Common myeloid progenitor, CD34-positive (primary cell): ENCODE measurements around the gene RCOR1.

ENCODE experiments used
- CTCF ChIA-PET: fragments of 350-600 bp; sonication (Branson Sonifier 250); formaldehyde crosslinking; loops from one replicate; lab custom pipeline; 2021; ENCODE audit warnings: antibody characterized with exemption; lab: Charles Lee
- POLR2A ChIA-PET: fragments of 350-600 bp; sonication (Branson Sonifier 250); formaldehyde crosslinking; loops from one replicate; lab custom pipeline; 2021; ENCODE audit warnings: antibody characterized with exemption; lab: Charles Lee
- DNase-seq, 3 donors: peaks; one replicate each; pipeline versions ENCODE4 v3.0.0 to v3.0.0-alpha.2; 2013
- H3K27ac ChIP-seq, 2 experiments: 1 replicate in 1 of 2; 2 replicates in 1 of 2; pipeline ENCODE4 v1.7.0; 2013; ENCODE audit warnings: inconsistent platforms in 2 of 2, low read length in 2 of 2, mild to moderate bottlenecking in 2 of 2, low read depth in 1 of 2, moderate library complexity in 1 of 2; ENCODE audit not compliant: severe bottlenecking in 2 of 2, insufficient read depth in 1 of 2, poor library complexity in 1 of 2
- H3K27me3 ChIP-seq, 5 experiments: replicated peaks in 2 of 5; 1 replicate in 3 of 5; 2 replicates in 2 of 5; pipeline versions ENCODE4 v1.6.1 to v1.7.0; 2013; ENCODE audit warnings: low read length in 4 of 5, mild to moderate bottlenecking in 2 of 5, moderate library complexity in 2 of 5, inconsistent platforms in 1 of 5; ENCODE audit not compliant: insufficient read depth in 5 of 5, control insufficient read depth in 4 of 5
- H3K36me3 ChIP-seq, 4 experiments: 1 replicate in 2 of 4; 2 replicates in 2 of 4; pipeline versions ENCODE4 v1.6.1 to v1.7.0; 2013; ENCODE audit warnings: low read length in 3 of 4, control low read depth in 1 of 4, mild to moderate bottlenecking in 1 of 4; ENCODE audit not compliant: control insufficient read depth in 4 of 4, insufficient read depth in 4 of 4
- H3K4me1 ChIP-seq, 4 experiments: 1 replicate in 3 of 4; 2 replicates in 1 of 4; pipeline versions ENCODE4 v1.6.1 to v1.7.1; 2013; ENCODE audit warnings: low read length in 3 of 4, mild to moderate bottlenecking in 3 of 4, control low read depth in 1 of 4, inconsistent platforms in 1 of 4, moderate library complexity in 1 of 4; ENCODE audit not compliant: control insufficient read depth in 4 of 4, insufficient read depth in 4 of 4; ENCODE audit errors: control extremely low read depth in 1 of 4
- H3K4me3 ChIP-seq, 7 experiments: 1 replicate in 4 of 7; 2 replicates in 3 of 7; pipeline versions ENCODE4 v1.5.1 to v1.7.0; 2013; ENCODE audit warnings: mild to moderate bottlenecking in 7 of 7, low read length in 6 of 7, moderate library complexity in 6 of 7, inconsistent platforms in 2 of 7, low read depth in 2 of 7, control low read depth in 1 of 7; ENCODE audit not compliant: insufficient read depth in 4 of 7, control insufficient read depth in 1 of 7; ENCODE audit errors: extremely low read depth in 1 of 7
- H3K9me3 ChIP-seq, 5 experiments: 1 replicate in 4 of 5; 2 replicates in 1 of 5; pipeline versions ENCODE4 v1.6.1 to v1.7.1; 2013; ENCODE audit warnings: low read length in 4 of 5, mild to moderate bottlenecking in 2 of 5, inconsistent platforms in 1 of 5, low read depth in 1 of 5, moderate library complexity in 1 of 5; ENCODE audit not compliant: control insufficient read depth in 4 of 5, insufficient read depth in 2 of 5; ENCODE audit errors: control extremely low read depth in 1 of 5
- WGBS: methylation state at CpG from one replicate; pipeline ENCODE4 v1.1.5; 2013; ENCODE audit not compliant: insufficient coverage; 5-methylcytosine and 5-hydroxymethylcytosine counted together

RCOR1 gene

GRCh38 chr14:102768223-102769048 is 176.0 kb downstream of the RCOR1 start:
- WGBS, result 63% methylated on average over 9 of the region's 19 CpGs
- no peaks in the 10 kb centered on the region for H3K9me3 ChIP-seq
- CTCF ChIA-PET, result interaction anchor here (0.6 to 0.8 kb wide), 2 partner anchors 27 to 74 kb away, joined by 3 read pairs; no protein-coding TSS in a partner anchor
- H3K27ac ChIP-seq, result no peak overlapping the region
- H3K4me1 ChIP-seq, result peaks cover 0 to 14% (median 9%) of the 10 kb centered on the region in 4 experiments
- no peaks in the 10 kb centered on the region for H3K36me3 ChIP-seq
- no peaks in the 10 kb centered on the region for H3K27me3 ChIP-seq
- no peak overlapping the region for H3K4me3 ChIP-seq
- peak; percentile 66 to 92 (median 91) for DNase-seq
- POLR2A ChIA-PET, result interaction anchor here (0.6 kb wide), 1 partner anchor 793 kb away, joined by 3 read pairs; no protein-coding TSS in a partner anchor

- DNase-seq, result no peak
- Histone ChIP-seq H3K27me3 (no peaks in the 10 kb centered on the region), H3K4me3 (no peak overlapping the region), H3K4me1 (peaks cover 0 to 14% (median 9%) of the 10 kb centered on the region in 4 experiments), H3K36me3 (no peaks in the 10 kb centered on the region), H3K27ac (no peak overlapping the region), H3K9me3 (no peaks in the 10 kb centered on the region)
- CTCF ChIA-PET, result interaction anchor here (0.6 to 1.3 kb wide), 3 partner anchors 27 to 75 kb away, joined by 3 read pairs; no protein-coding TSS in a partner anchor
- whole genome bisulfite sequencing, result 93% methylated on average over 3 of the region's 4 CpGs
- POLR2A ChIA-PET, result no interaction called here
These were observed 176.5 kb downstream of the RCOR1 start for GRCh38 chr14:102769049-102769327.

- Histone ChIP-seq H3K9me3 (no peaks in the 10 kb centered on the region), H3K27me3 (no peaks in the 10 kb centered on the region), H3K4me1 (peaks cover 0 to 19% (median 13%) of the 10 kb centered on the region in 4 experiments), H3K36me3 (no peaks in the 10 kb centered on the region), H3K27ac (no peak overlapping the region), H3K4me3 (no peak overlapping the region)
- whole genome bisulfite sequencing, result 97% methylated on average over 27 of the region's 32 CpGs
- CTCF ChIA-PET, result interaction anchor here (0.7 to 1.3 kb wide), 2 partner anchors 31 to 49 kb away, joined by 3 read pairs; no protein-coding TSS in a partner anchor
- POLR2A ChIA-PET, result no interaction called here
- no peak for DNase-seq
These were observed 178.0 kb downstream of the RCOR1 start for GRCh38 chr14:102770147-102771123.

GRCh38 chr14:102771144-102771543 is 178.7 kb downstream of the RCOR1 start:
- WGBS, result 94% methylated on average over 8 of the region's 9 CpGs
- Histone ChIP-seq H3K4me3 (no peak overlapping the region), H3K27me3 (no peaks in the 10 kb centered on the region), H3K27ac (no peak overlapping the region), H3K9me3 (no peaks in the 10 kb centered on the region), H3K4me1 (peaks cover 0 to 19% (median 13%) of the 10 kb centered on the region in 4 experiments), H3K36me3 (no peaks in the 10 kb centered on the region)
- DNase-seq, result no peak
- ChIA-PET POLR2A (no interaction called here), CTCF (no interaction called here)

GRCh38 chr14:102772781-102773570 is 180.5 kb downstream of the RCOR1 start:
- H3K4me1 ChIP-seq, result peaks cover 0 to 25% (median 17%) of the 10 kb centered on the region in 4 experiments
- POLR2A ChIA-PET, result interaction anchor here (0.6 to 0.8 kb wide), 3 partner anchors 10 to 51 kb away, joined by 3 to 6 read pairs (median 3); no protein-coding TSS in a partner anchor
- CTCF ChIA-PET, result interaction anchor here (0.6 to 3.3 kb wide), 8 partner anchors 11 to 162 kb away, joined by 3 to 14 read pairs (median 3); no protein-coding TSS in a partner anchor
- WGBS, result 75% methylated on average over 17 of the region's 22 CpGs
- no peak overlapping the region for H3K27ac ChIP-seq
- DNase-seq, result peak in 2 of 3 donors; percentile 33
- H3K36me3 ChIP-seq, result no peaks in the 10 kb centered on the region
- H3K27me3 ChIP-seq, result no peaks in the 10 kb centered on the region
- H3K9me3 ChIP-seq, result no peaks in the 10 kb centered on the region
- H3K4me3 ChIP-seq, result no peak overlapping the region

GRCh38 chr14:102774391-102775153 is 182.1 kb downstream of the RCOR1 start:
- peaks cover 9 to 29% (median 21%) of the 10 kb centered on the region in 4 experiments for H3K4me1 ChIP-seq
- H3K4me3 ChIP-seq, result no peak overlapping the region
- 84% methylated on average over 7 of the region's 10 CpGs for WGBS

More at GRCh38 chr14:102774391-102775153, 182.1 kb downstream of the RCOR1 start:
- Histone ChIP-seq H3K9me3 (no peaks in the 10 kb centered on the region), H3K27ac (no peak overlapping the region), H3K36me3 (no peaks in the 10 kb centered on the region), H3K27me3 (no peaks in the 10 kb centered on the region)
- ChIA-PET POLR2A (no interaction called here), CTCF (interaction anchor here (0.6 to 3.3 kb wide), 9 partner anchors 9 to 157 kb away, joined by 3 to 14 read pairs (median 4); no protein-coding TSS in a partner anchor)
- peak; percentile 77 to 90 (median 89) for DNase-seq
